ENCODE data around the gene HSPA2. TPM values are rescaled to one million over a fixed set of nuclear protein-coding genes. Genes with fewer than 3 reads are reported as not detected.
"Not testable (repeated sequence)": the region's sequence is repeated elsewhere in the genome, so short reads cannot be mapped to it uniquely, and the experiment has no call there.

The HSPA2 gene
- polyA plus RNA-seq, 1 donor (not counting 4 experiments of a cell fraction or from before 2014, with no cell fraction given): 12.0 TPM

DNA sequence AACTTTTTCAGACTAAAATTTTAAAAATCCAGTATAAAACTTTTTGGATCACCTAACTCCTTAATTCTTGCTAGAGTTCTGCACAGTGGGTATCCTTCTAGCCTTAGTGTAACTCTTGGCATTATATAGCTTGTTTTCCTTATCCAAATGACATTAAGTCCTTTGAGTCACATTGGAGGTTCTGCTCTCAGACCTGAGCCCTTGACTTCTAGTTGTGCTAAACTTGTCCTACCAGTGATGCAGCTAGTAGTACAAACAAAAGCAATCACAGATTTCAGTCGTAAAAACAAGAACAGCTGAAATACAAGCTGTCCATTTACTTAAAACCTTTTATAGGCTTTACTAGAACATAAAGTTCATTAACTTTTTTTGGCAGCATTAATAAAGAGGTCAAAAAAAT, 25.5 kb upstream of the HSPA2 start:
- dilution Hi-C loops (cut with MboI; ENCODE audit: extremely low pct_ligation_motif_present, low sequenced_read_pairs): no loop called here
- Histone ChIP-seq H3K4me1 (ENCODE audit: control insufficient read depth, extremely low read depth, insufficient read depth, low read length) (peaks cover 13% of the 10 kb centered on the region), H3K36me3 (ENCODE audit: control insufficient read depth in 2 of 2, extremely low read depth in 1 of 2, insufficient read depth in 2 of 2, low read length in 2 of 2) (peaks cover 0 to 3% of the 10 kb centered on the region in 2 experiments), H3K27ac (ENCODE audit: control insufficient read depth, insufficient read depth, low read length) (no peak overlapping the region), H3K79me2 (ENCODE audit: control insufficient read depth, insufficient read depth, low read length) (peaks cover 91% of the 10 kb centered on the region), H3K4me3 (ENCODE audit: control insufficient read depth in 2 of 3, extremely low read depth in 1 of 3, insufficient read depth in 2 of 3, low read depth in 1 of 3, low read length in 3 of 3) (no peak overlapping the region), H3K4me2 (ENCODE audit: control insufficient read depth, extremely low read depth, insufficient read depth, low read depth, low read length) (no peak overlapping the region), H4K20me1 (ENCODE audit: control insufficient read depth, extremely low read depth, insufficient read depth, low read length) (peaks cover 12% of the 10 kb centered on the region), H3K9me1 (ENCODE audit: control insufficient read depth, extremely low read depth, insufficient read depth, low read length) (no peaks in the 10 kb centered on the region), H2AFZ (ENCODE audit: control insufficient read depth, low read length) (no peak overlapping the region), H3K27me3 (ENCODE audit: control insufficient read depth, extremely low read depth, insufficient read depth, low read length) (no peaks in the 10 kb centered on the region), H3K9ac (ENCODE audit: control insufficient read depth, extremely low read depth, insufficient read depth, low read length) (no peak overlapping the region), H3K9me3 (ENCODE audit: control insufficient read depth, low read depth, low read length) (no peaks in the 10 kb centered on the region)
- FAIRE-seq (no peak), DNase-seq (ENCODE audit: low read depth, low spot score) (no peak)
- TF ChIP-seq EZH2 (IDR thresholded peaks at IDR 0.05; ENCODE audit: low read length) (no peak), CTCF (optimal IDR thresholded peaks at IDR 0.05 in 1 of 3, IDR thresholded peaks at IDR 0.05 in 1 of 3, conservative IDR thresholded peaks at IDR 0.05 in 1 of 3; ENCODE audit: extremely low read depth in 1 of 3, insufficient read depth in 2 of 3, low read length in 3 of 3) (no peak)

- no peak for DNase-seq (ENCODE audit: low read depth, low spot score)
- Histone ChIP-seq H3K4me2 (ENCODE audit: control insufficient read depth, extremely low read depth, insufficient read depth, low read depth, low read length) (no peak overlapping the region), H3K9me1 (ENCODE audit: control insufficient read depth, extremely low read depth, insufficient read depth, low read length) (no peaks in the 10 kb centered on the region), H3K27me3 (ENCODE audit: control insufficient read depth, extremely low read depth, insufficient read depth, low read length) (no peaks in the 10 kb centered on the region), H2AFZ (ENCODE audit: control insufficient read depth, low read length) (no peak overlapping the region), H3K9ac (ENCODE audit: control insufficient read depth, extremely low read depth, insufficient read depth, low read length) (no peak overlapping the region), H3K79me2 (ENCODE audit: control insufficient read depth, insufficient read depth, low read length) (peaks cover 83% of the 10 kb centered on the region), H4K20me1 (ENCODE audit: control insufficient read depth, extremely low read depth, insufficient read depth, low read length) (peaks cover 2% of the 10 kb centered on the region), H3K9me3 (ENCODE audit: control insufficient read depth, low read depth, low read length) (no peaks in the 10 kb centered on the region), H3K4me3 (ENCODE audit: control insufficient read depth in 2 of 3, extremely low read depth in 1 of 3, insufficient read depth in 2 of 3, low read depth in 1 of 3, low read length in 3 of 3) (no peak overlapping the region), H3K4me1 (ENCODE audit: control insufficient read depth, extremely low read depth, insufficient read depth, low read length) (no peaks in the 10 kb centered on the region), H3K27ac (ENCODE audit: control insufficient read depth, insufficient read depth, low read length) (no peak overlapping the region), H3K36me3 (ENCODE audit: control insufficient read depth in 2 of 2, extremely low read depth in 1 of 2, insufficient read depth in 2 of 2, low read length in 2 of 2) (peaks cover 4 to 11% of the 10 kb centered on the region in 2 experiments)
- dilution Hi-C loops (cut with MboI; ENCODE audit: extremely low pct_ligation_motif_present, low sequenced_read_pairs): no loop called here
- no peak for FAIRE-seq
- no peak for TF ChIP-seq EZH2 (IDR thresholded peaks at IDR 0.05; ENCODE audit: low read length)
- TF ChIP-seq CTCF (optimal IDR thresholded peaks at IDR 0.05 in 1 of 3, IDR thresholded peaks at IDR 0.05 in 1 of 3, conservative IDR thresholded peaks at IDR 0.05 in 1 of 3; ENCODE audit: extremely low read depth in 1 of 3, insufficient read depth in 2 of 3, low read length in 3 of 3): no peak
Measured at GRCh38 chr14:64516969-64517368, 23.6 kb upstream of the HSPA2 start.

GRCh38 chr14:64517667-64518066, 22.9 kb upstream of the HSPA2 start:
- H3K4me1 ChIP-seq (ENCODE audit: control insufficient read depth, extremely low read depth, insufficient read depth, low read length); FAIRE-seq; H3K4me2 ChIP-seq (ENCODE audit: control insufficient read depth, extremely low read depth, insufficient read depth, low read depth, low read length); H3K9me1 ChIP-seq (ENCODE audit: control insufficient read depth, extremely low read depth, insufficient read depth, low read length); DNase-seq (ENCODE audit: low read depth, low spot score); H3K9ac ChIP-seq (ENCODE audit: control insufficient read depth, extremely low read depth, insufficient read depth, low read length); H4K20me1 ChIP-seq (ENCODE audit: control insufficient read depth, extremely low read depth, insufficient read depth, low read length); H3K36me3 ChIP-seq (ENCODE audit: control insufficient read depth in 2 of 2, extremely low read depth in 1 of 2, insufficient read depth in 2 of 2, low read length in 2 of 2); dilution Hi-C loops (cut with MboI; ENCODE audit: extremely low pct_ligation_motif_present, low sequenced_read_pairs); H3K4me3 ChIP-seq (ENCODE audit: control insufficient read depth in 2 of 3, extremely low read depth in 1 of 3, insufficient read depth in 2 of 3, low read depth in 1 of 3, low read length in 3 of 3); H3K27me3 ChIP-seq (ENCODE audit: control insufficient read depth, extremely low read depth, insufficient read depth, low read length); H3K9me3 ChIP-seq (ENCODE audit: control insufficient read depth, low read depth, low read length); H3K27ac ChIP-seq (ENCODE audit: control insufficient read depth, insufficient read depth, low read length); H2AFZ ChIP-seq (ENCODE audit: control insufficient read depth, low read length): not testable (repeated sequence)
- peaks cover 78% of the 10 kb centered on the region for H3K79me2 ChIP-seq (ENCODE audit: control insufficient read depth, insufficient read depth, low read length)
